Gastrocnemius medialis (tissue), 4 donors: ENCODE results near the gene DPEP3. TPM values are rescaled to one million over a fixed set of nuclear protein-coding genes. Genes with fewer than 3 reads are reported as not detected.

Experiments used
- ATAC-seq, 2 donors: fragments of 150-250 bp; one replicate each; pipeline ENCODE4 v1.9.1; 2016
- DNase-seq, 2 donors: peaks; one replicate each; pipeline ENCODE4 v3.0.0-alpha.2; 2019
- H3K27ac ChIP-seq, 4 donors: fragments of 200-600 bp; sonication (generic); 1 replicate in 1 of 4; 2 replicates in 3 of 4; pipeline ENCODE4 v1.5.1; 2016 to 2018; ENCODE audit warnings: mild to moderate bottlenecking in 2 of 4, moderate library complexity in 1 of 4
- H3K27me3 ChIP-seq, 3 donors: fragments of 200-600 bp; sonication (generic) in 2 of 3; 1 replicate in 1 of 3; 2 replicates in 2 of 3; pipeline versions ENCODE4 v1.5.1 to v1.6.0; 2016 to 2019; ENCODE audit warnings: mild to moderate bottlenecking in 1 of 3, moderate library complexity in 1 of 3
- H3K36me3 ChIP-seq, 2 donors: fragments of 200-600 bp; sonication (generic) in 1 of 2; one replicate each; pipeline ENCODE4 v1.5.1; 2017 to 2018
- H3K4me1 ChIP-seq, 2 donors: fragments of 200-600 bp; sonication (generic) in 1 of 2; one replicate each; pipeline ENCODE4 v1.5.1; 2016 to 2017; ENCODE audit warnings: mild to moderate bottlenecking in 2 of 2
- H3K4me3 ChIP-seq, 4 donors: fragments of 200-600 bp; sonication (generic) in 3 of 4; 1 replicate in 1 of 4; 2 replicates in 3 of 4; pipeline ENCODE4 v1.5.1; 2016 to 2019; ENCODE audit warnings: mild to moderate bottlenecking in 2 of 4
- H3K9me3 ChIP-seq, 3 donors: fragments of 200-600 bp; sonication (generic) in 2 of 3; 1 replicate in 1 of 3; 2 replicates in 2 of 3; pipeline ENCODE4 v1.5.1; 2016 to 2019
- POLR2A ChIP-seq, 2 donors: fragments of 450-650 bp; IDR thresholded peaks; one replicate each; pipeline ENCODE4 v1.6.1; 2017; ENCODE audit warnings: antibody characterized with exemption in 2 of 2, mild to moderate bottlenecking in 2 of 2, moderate library complexity in 2 of 2
- in situ Hi-C, 4 donors: fragments of 200-750 bp; cut with MboI; loops; one replicate each; pipeline versions ENCODE4 v1.15.0 to v1.8.0; 2017; ENCODE audit warnings: low sequenced_read_pairs in 4 of 4
- intact Hi-C: fragments of 100-400 bp; cut with DNase I; formaldehyde crosslinking; loops from one replicate; pipeline ENCODE4 v1.15.1; 2023; ENCODE audit warnings: low total_unique reads
- total RNA-seq, 4 donors: library from RNA; depleted of rRNA; stranded (reverse); fragments of >200 nt; gene quantifications; one replicate each; pipeline versions ENCODE4 v1.1.0 to v1.2.3, GENCODE V29; 2016
- TF ChIP-seq, protein P1 (sequence below), 5 experiments: fragments of 450-650 bp in 3 of 5; fragments of 200-600 bp in 2 of 5; sonication (generic) in 2 of 5; IDR thresholded peaks in 4 of 5; conservative IDR thresholded peaks in 1 of 5; 1 replicate in 4 of 5; 2 replicates in 1 of 5; pipeline ENCODE4 v1.5.1; 2016 to 2019; ENCODE audit warnings: antibody characterized with exemption in 5 of 5, mild to moderate bottlenecking in 3 of 5, moderate library complexity in 3 of 5

Gene DPEP3
- total RNA-seq, 4 donors from 2014 or later, result not detected

DNA sequence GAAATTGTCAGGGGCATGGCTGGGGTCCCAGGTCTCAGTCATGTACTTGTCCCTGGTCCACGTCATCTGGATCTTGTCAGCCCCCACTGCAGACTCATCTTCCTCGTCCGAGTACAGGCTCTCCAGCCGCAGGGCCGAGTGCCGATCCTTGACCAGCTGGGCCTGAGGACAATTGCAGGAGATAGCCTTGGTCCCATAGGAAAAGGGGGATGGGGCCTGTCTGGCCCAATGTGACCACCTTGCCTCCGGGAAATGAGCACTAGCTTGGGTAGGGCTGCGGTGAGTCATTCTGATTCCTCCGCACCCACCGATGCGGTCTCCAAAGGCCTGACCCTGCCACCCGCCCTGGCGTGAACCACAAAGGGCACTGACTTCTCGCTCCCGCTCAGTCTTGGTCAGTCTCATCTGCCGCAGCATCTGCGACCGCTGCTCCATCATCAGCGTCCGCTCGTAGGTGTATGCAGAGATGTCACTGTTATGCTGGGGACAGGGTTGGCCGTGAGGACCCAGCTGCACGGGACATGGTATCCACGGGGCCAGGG lies 34.8 kb downstream of the DPEP3 start:
- TF ChIP-seq, protein P1, sequence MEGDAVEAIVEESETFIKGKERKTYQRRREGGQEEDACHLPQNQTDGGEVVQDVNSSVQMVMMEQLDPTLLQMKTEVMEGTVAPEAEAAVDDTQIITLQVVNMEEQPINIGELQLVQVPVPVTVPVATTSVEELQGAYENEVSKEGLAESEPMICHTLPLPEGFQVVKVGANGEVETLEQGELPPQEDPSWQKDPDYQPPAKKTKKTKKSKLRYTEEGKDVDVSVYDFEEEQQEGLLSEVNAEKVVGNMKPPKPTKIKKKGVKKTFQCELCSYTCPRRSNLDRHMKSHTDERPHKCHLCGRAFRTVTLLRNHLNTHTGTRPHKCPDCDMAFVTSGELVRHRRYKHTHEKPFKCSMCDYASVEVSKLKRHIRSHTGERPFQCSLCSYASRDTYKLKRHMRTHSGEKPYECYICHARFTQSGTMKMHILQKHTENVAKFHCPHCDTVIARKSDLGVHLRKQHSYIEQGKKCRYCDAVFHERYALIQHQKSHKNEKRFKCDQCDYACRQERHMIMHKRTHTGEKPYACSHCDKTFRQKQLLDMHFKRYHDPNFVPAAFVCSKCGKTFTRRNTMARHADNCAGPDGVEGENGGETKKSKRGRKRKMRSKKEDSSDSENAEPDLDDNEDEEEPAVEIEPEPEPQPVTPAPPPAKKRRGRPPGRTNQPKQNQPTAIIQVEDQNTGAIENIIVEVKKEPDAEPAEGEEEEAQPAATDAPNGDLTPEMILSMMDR (IDR thresholded peaks at IDR 0.05 in 4 of 5, conservative IDR thresholded peaks at IDR 0.05 in 1 of 5), result no peak
- TF ChIP-seq POLR2A (IDR thresholded peaks at IDR 0.05), result no peak
- H3K36me3 ChIP-seq, result peaks cover 0 to 70% of the 10 kb centered on the region in 2 donors
- no peak overlapping the region for H3K4me3 ChIP-seq
- H3K4me1 ChIP-seq, result peaks cover 17 to 23% of the 10 kb centered on the region in 2 donors
- in situ Hi-C loops (no loop called here), intact Hi-C loops (no loop called here)
- no peaks in the 10 kb centered on the region for H3K27me3 ChIP-seq
- H3K27ac ChIP-seq, result peak overlapping the region in 2 of 4 donors; percentile 26 to 54
- no peak for DNase-seq
- H3K9me3 ChIP-seq, result no peaks in the 10 kb centered on the region
- ATAC-seq, result no peak

DNA sequence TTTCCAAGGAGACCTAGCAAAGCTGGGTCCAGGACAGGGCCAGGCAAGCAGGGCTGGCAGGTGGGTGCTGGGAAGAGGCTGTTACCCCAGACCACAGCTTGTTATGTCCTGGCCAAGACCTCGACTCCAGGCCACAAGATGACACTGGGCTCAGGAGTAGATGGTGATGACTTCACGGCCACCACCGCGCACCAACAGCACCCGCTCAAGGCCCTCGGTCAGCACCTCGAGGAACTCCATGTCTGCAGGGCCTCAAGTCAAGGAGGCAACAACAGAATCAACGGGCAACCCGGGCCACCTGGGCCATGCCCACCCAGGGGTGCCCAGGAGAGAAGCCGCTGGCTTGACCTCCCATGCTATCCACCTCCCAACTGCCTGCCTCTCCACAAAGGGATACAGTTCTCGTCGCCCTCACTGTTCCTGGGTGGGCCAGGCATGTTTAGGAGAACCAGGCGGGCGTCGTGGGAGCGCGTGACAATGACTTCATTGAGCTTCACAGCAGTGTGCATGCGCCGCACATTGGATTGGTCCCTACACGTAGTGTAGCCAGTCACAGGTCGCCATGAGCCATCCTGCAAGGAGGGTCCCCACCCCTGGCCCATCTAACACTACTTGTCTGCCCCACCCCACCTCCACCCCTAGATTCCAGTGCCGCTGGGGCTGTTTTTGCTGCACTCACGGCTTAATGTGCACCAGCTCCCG lies 35.5 kb downstream of the DPEP3 start:
- DNase-seq (no peak), ATAC-seq (no peak)
- peaks cover 0 to 64% of the 10 kb centered on the region in 2 donors for H3K36me3 ChIP-seq
- intact Hi-C loops (no loop called here), in situ Hi-C loops (no loop called here)
- TF ChIP-seq POLR2A (IDR thresholded peaks at IDR 0.05), result no peak
- TF ChIP-seq, protein P1 (IDR thresholded peaks at IDR 0.05 in 4 of 5, conservative IDR thresholded peaks at IDR 0.05 in 1 of 5), result no peak
- H3K27ac ChIP-seq, result peak overlapping the region; percentile 26 to 59 (median 52)
- H3K4me3 ChIP-seq, result no peak overlapping the region
- H3K27me3 ChIP-seq, result no peaks in the 10 kb centered on the region
- H3K9me3 ChIP-seq, result no peaks in the 10 kb centered on the region
- peaks cover 22 to 23% of the 10 kb centered on the region in 2 donors for H3K4me1 ChIP-seq

DNA sequence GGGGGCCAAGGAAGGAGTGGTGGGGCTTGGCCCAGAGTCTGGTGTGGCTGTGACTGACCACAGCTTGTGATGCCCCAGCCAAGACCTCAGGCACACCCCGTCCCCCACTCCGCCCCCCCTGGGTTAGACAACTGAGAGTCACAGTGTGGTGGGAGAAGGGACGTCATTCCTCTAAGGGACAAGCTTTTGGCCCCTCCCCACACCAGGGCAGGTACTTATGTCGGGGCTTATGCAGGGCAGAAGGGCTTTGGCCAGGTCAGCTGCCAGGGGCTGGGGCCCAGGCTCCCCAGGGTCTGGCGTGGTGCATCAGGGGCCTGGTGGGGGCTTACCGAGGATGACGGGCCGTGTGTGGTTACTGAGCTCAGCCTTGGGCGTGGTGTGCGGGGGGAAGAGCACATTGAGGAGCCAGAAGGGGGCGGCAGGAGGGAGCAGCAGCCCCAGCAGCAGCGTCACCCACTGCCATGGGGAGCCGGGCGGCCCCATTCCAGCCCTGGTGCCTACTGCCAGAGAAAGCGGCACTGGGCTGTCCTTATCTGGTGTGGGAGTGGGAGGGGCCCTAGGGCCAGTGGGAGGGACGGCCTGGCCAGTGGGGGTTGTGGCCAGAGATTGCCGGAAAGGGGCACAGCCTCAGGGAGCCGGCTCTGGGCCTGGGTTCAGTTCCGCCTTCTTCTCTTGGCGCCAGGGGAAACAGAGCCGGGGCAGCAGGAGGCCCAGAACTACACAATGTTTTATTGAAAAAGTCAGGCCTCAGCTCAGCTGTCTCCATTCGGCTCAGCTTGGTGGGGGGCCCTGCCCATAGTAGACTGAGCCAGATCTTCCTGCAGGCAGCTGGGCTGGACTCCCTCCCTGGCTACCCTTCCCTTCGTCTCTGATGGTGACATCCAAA lies 36.4 kb downstream of the DPEP3 start, which contains the start of gene LCAT:
Gene LCAT (minus strand): TSS at position 502 of the 886 bp plus-strand sequence. CDS start 19 bp downstream, at position 483.
- H3K9me3 ChIP-seq, result no peaks in the 10 kb centered on the region
- TF ChIP-seq, protein P1 (IDR thresholded peaks at IDR 0.05 in 4 of 5, conservative IDR thresholded peaks at IDR 0.05 in 1 of 5), result no peak
- TF ChIP-seq POLR2A (IDR thresholded peaks at IDR 0.05), result no peak
- intact Hi-C loops (no loop called here), in situ Hi-C loops (no loop called here)
- H3K4me1 ChIP-seq, result peaks cover 22 to 23% of the 10 kb centered on the region in 2 donors
- peak within 1 kb of the TSS; percentile 26 to 59 (median 52) for H3K27ac ChIP-seq
- ATAC-seq (peak; percentile 30 to 44), DNase-seq (peak in 1 of 2 donors; percentile 56)
- no peak within 1 kb of the TSS for H3K4me3 ChIP-seq
- H3K27me3 ChIP-seq, result no peaks in the 10 kb centered on the region
- H3K36me3 ChIP-seq, result peaks cover 0 to 59% of the 10 kb centered on the region in 2 donors

DNA sequence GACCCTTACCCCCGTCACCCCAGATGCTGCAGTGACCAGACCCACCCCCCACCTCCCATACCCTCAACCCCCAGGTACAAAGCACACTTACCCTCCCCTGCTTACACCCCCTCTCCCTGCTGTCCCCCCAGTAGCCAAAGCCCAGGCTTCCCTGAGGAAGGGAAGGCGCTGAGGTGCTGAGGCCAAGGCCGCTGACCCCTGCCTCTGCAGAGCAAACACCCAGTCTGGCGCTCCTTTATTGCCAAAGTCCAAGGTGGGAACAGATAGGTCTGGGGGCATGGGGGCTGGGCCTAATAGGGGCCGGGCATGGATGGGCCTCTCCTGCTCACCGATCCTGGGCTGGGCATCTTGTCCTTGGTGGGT lies 37.1 kb downstream of the DPEP3 start:
- no peak for TF ChIP-seq POLR2A (IDR thresholded peaks at IDR 0.05)
- TF ChIP-seq, protein P1 (IDR thresholded peaks at IDR 0.05 in 4 of 5, conservative IDR thresholded peaks at IDR 0.05 in 1 of 5), result no peak
- Histone ChIP-seq H3K27ac (peak overlapping the region in 3 of 4 donors; percentile 26 to 59 (median 54)), H3K36me3 (peaks cover 0 to 52% of the 10 kb centered on the region in 2 donors), H3K27me3 (no peaks in the 10 kb centered on the region), H3K4me3 (no peak overlapping the region), H3K4me1 (peaks cover 22 to 23% of the 10 kb centered on the region in 2 donors), H3K9me3 (no peaks in the 10 kb centered on the region)
- ATAC-seq (no peak), DNase-seq (no peak)
- intact Hi-C loops, result no loop called here
- in situ Hi-C loops, result no loop called here
